ENCODE data around the gene LGALS3BP.

LGALS3BP gene

DNA sequence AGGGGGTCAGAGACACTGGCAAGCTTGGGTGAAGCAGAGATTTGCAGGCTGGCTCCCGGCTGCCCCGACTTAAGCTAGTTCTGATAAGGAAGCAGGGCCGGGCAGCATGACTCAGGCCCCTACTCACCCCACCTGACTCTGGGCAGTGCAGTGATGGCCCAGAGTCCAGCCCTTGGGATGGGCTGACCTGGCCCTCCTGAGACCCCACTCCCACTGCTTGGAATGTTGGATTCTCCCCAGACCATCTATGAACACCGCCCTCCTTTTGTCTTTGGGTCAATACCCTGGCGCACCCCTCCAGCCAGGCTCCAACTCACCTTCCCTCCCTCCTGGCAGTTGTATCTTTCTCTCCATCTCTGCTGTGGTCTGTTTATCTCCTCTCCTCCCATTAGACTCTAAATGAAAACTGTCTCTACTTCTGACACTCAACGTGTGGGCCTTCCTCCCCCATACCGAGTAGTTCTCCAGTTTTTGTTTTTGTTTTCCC lies 21.0 kb downstream of the LGALS3BP start:
- no peak for TF ChIP-seq MAX (IDR thresholded peaks at IDR 0.05)
- TF ChIP-seq CREB1 (IDR thresholded peaks at IDR 0.05; ENCODE audit: low read depth): no peak
- TF ChIP-seq, protein P1, sequence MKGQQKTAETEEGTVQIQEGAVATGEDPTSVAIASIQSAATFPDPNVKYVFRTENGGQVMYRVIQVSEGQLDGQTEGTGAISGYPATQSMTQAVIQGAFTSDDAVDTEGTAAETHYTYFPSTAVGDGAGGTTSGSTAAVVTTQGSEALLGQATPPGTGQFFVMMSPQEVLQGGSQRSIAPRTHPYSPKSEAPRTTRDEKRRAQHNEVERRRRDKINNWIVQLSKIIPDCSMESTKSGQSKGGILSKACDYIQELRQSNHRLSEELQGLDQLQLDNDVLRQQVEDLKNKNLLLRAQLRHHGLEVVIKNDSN (IDR thresholded peaks at IDR 0.05): no peak
- TF ChIP-seq ZBTB7A (IDR thresholded peaks at IDR 0.05; ENCODE audit: low read depth): no peak
- no peak for TF ChIP-seq NFIC (IDR thresholded peaks at IDR 0.05)

DNA sequence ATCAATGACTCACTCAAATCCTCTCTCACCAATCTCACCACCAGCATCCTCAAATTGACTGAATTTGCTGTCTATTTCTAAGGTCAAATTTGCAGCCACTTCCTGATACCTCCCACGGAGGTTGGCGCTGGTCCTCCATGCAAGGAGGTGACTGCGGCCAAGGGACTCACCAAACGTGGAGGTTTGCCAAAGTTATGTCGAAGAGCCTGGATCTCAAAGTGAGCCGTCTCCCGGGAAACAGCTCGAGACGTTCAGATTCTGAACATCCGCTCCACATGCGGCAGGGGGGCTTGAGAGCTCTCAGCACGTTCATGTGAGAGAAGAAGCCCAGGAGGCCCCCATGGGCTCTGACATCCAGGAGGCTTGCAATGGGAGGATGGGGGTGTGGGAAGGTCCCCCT lies 22.6 kb downstream of the LGALS3BP start:
- TF ChIP-seq CREB1 (IDR thresholded peaks at IDR 0.05; ENCODE audit: low read depth): no peak
- no peak for TF ChIP-seq RAD21 (IDR thresholded peaks at IDR 0.05; ENCODE audit: low read depth)
- no peak for TF ChIP-seq ZBTB7A (IDR thresholded peaks at IDR 0.05; ENCODE audit: low read depth)
- TF ChIP-seq MAX (IDR thresholded peaks at IDR 0.05): no peak
- TF ChIP-seq CEBPB (IDR thresholded peaks at IDR 0.05): no peak
- TF ChIP-seq NFIC (IDR thresholded peaks at IDR 0.05): no peak
- TF ChIP-seq, protein P2, sequence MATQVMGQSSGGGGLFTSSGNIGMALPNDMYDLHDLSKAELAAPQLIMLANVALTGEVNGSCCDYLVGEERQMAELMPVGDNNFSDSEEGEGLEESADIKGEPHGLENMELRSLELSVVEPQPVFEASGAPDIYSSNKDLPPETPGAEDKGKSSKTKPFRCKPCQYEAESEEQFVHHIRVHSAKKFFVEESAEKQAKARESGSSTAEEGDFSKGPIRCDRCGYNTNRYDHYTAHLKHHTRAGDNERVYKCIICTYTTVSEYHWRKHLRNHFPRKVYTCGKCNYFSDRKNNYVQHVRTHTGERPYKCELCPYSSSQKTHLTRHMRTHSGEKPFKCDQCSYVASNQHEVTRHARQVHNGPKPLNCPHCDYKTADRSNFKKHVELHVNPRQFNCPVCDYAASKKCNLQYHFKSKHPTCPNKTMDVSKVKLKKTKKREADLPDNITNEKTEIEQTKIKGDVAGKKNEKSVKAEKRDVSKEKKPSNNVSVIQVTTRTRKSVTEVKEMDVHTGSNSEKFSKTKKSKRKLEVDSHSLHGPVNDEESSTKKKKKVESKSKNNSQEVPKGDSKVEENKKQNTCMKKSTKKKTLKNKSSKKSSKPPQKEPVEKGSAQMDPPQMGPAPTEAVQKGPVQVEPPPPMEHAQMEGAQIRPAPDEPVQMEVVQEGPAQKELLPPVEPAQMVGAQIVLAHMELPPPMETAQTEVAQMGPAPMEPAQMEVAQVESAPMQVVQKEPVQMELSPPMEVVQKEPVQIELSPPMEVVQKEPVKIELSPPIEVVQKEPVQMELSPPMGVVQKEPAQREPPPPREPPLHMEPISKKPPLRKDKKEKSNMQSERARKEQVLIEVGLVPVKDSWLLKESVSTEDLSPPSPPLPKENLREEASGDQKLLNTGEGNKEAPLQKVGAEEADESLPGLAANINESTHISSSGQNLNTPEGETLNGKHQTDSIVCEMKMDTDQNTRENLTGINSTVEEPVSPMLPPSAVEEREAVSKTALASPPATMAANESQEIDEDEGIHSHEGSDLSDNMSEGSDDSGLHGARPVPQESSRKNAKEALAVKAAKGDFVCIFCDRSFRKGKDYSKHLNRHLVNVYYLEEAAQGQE (IDR thresholded peaks at IDR 0.05; ENCODE audit: low read depth): no peak
- no peak for TF ChIP-seq YY1 (IDR thresholded peaks at IDR 0.05; ENCODE audit: low read depth)
- TF ChIP-seq FOXM1 (IDR thresholded peaks at IDR 0.05; ENCODE audit: borderline replicate concordance, low read depth): no peak
- no peak for TF ChIP-seq EP300 (IDR thresholded peaks at IDR 0.05; ENCODE audit: borderline replicate concordance)
- TF ChIP-seq TEAD4 (IDR thresholded peaks at IDR 0.05): no peak
- no peak for TF ChIP-seq EGR1 (IDR thresholded peaks at IDR 0.05)
- no peak for TF ChIP-seq TAF1 (IDR thresholded peaks at IDR 0.05; ENCODE audit: low read depth)
- TF ChIP-seq, protein P1 (IDR thresholded peaks at IDR 0.05): no peak
- TF ChIP-seq TCF12 (IDR thresholded peaks at IDR 0.05; ENCODE audit: low read depth): no peak

- TF ChIP-seq CEBPB (IDR thresholded peaks at IDR 0.05) (no peak), TCF12 (IDR thresholded peaks at IDR 0.05; ENCODE audit: low read depth) (no peak), YY1 (IDR thresholded peaks at IDR 0.05; ENCODE audit: low read depth) (no peak), FOXM1 (IDR thresholded peaks at IDR 0.05; ENCODE audit: borderline replicate concordance, low read depth) (no peak), TEAD4 (IDR thresholded peaks at IDR 0.05) (no peak), RAD21 (IDR thresholded peaks at IDR 0.05; ENCODE audit: low read depth) (no peak), CREB1 (IDR thresholded peaks at IDR 0.05; ENCODE audit: low read depth) (no peak), EP300 (IDR thresholded peaks at IDR 0.05; ENCODE audit: borderline replicate concordance) (no peak), MAX (IDR thresholded peaks at IDR 0.05) (no peak), TAF1 (IDR thresholded peaks at IDR 0.05; ENCODE audit: low read depth) (no peak), EGR1 (IDR thresholded peaks at IDR 0.05) (no peak), NFIC (IDR thresholded peaks at IDR 0.05) (no peak), ZBTB7A (IDR thresholded peaks at IDR 0.05; ENCODE audit: low read depth) (no peak)
- TF ChIP-seq, protein P2 (IDR thresholded peaks at IDR 0.05; ENCODE audit: low read depth): no peak
- TF ChIP-seq, protein P1 (IDR thresholded peaks at IDR 0.05): no peak
These were observed 23.5 kb downstream of the LGALS3BP start for GRCh38 chr17:78956254-78956653.

- no peak for TF ChIP-seq TAF1 (IDR thresholded peaks at IDR 0.05; ENCODE audit: low read depth)
- no peak for TF ChIP-seq MAX (IDR thresholded peaks at IDR 0.05)
- no peak for TF ChIP-seq RAD21 (IDR thresholded peaks at IDR 0.05; ENCODE audit: low read depth)
- no peak for TF ChIP-seq CEBPB (IDR thresholded peaks at IDR 0.05)
- no peak for TF ChIP-seq TCF12 (IDR thresholded peaks at IDR 0.05; ENCODE audit: low read depth)
- TF ChIP-seq YY1 (IDR thresholded peaks at IDR 0.05; ENCODE audit: low read depth): no peak
- TF ChIP-seq EP300 (IDR thresholded peaks at IDR 0.05; ENCODE audit: borderline replicate concordance): no peak
- TF ChIP-seq TEAD4 (IDR thresholded peaks at IDR 0.05): no peak
- TF ChIP-seq, protein P2 (IDR thresholded peaks at IDR 0.05; ENCODE audit: low read depth): no peak
- TF ChIP-seq, protein P1 (IDR thresholded peaks at IDR 0.05): no peak
- TF ChIP-seq NFIC (IDR thresholded peaks at IDR 0.05): no peak
- no peak for TF ChIP-seq ZBTB7A (IDR thresholded peaks at IDR 0.05; ENCODE audit: low read depth)
- TF ChIP-seq CREB1 (IDR thresholded peaks at IDR 0.05; ENCODE audit: low read depth): no peak
- no peak for TF ChIP-seq EGR1 (IDR thresholded peaks at IDR 0.05)
- no peak for TF ChIP-seq FOXM1 (IDR thresholded peaks at IDR 0.05; ENCODE audit: borderline replicate concordance, low read depth)
These were observed 25.0 kb downstream of the LGALS3BP start for GRCh38 chr17:78954684-78955083.
